HG02943 (cell line): Measurements from ENCODE around the gene SON.

Experiments used
- ATAC-seq: cut with Tn5 transposase; IDR thresholded peaks from one replicate; pipeline ENCODE4 v1.9.1; 2021; ENCODE audit warnings: mild to moderate bottlenecking, low read depth, moderate library complexity; ENCODE audit not compliant: unreplicated experiment

Gene SON

DNA sequence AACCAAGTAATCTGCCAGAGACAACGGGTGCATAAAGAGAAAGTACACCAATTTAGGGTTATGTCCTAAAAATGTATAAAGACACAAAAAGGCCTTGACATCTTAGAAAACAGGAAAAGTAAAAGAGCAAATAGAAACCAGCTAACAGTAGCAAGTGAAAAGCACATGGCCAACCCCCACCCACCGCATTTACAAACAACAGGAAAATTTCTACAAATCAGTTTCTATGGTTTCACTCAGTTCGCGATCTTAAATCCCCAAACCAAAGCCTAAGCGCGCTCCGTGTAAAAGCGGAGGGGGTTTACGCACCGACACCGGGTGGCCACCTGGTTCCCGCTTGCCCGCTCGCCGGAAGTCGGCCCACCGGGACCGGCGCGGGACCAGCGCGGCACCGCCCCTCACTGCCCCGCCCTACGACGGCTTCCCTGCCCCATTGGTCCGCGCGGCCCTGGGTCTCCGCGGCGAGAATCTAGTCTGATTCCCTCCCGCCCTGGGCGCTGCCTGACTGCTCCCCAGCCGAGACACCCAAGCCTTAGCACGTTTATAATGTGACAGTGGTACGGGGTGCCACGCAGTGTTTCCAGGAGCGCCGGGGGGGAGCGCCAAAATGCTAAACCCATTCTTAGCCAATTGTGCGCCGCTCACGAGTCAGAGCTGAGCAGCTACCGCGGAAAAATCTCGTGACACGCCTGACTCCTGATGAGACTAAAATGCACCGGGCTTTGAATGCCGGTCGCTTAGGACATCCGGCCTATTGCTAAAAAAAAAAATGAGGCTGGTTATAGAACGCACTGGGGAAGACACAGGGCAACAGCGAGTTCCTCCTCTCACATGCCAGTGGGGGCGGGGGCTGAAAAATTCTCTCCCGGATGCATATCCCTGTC is 840 bp upstream of the SON start, which contains the start of gene GART:
GART (minus strand) TSS at position 362 of the 884 bp plus-strand sequence. CDS start 2,802 bp downstream, outside the sequence.
- peak; percentile 45 for ATAC-seq

DNA sequence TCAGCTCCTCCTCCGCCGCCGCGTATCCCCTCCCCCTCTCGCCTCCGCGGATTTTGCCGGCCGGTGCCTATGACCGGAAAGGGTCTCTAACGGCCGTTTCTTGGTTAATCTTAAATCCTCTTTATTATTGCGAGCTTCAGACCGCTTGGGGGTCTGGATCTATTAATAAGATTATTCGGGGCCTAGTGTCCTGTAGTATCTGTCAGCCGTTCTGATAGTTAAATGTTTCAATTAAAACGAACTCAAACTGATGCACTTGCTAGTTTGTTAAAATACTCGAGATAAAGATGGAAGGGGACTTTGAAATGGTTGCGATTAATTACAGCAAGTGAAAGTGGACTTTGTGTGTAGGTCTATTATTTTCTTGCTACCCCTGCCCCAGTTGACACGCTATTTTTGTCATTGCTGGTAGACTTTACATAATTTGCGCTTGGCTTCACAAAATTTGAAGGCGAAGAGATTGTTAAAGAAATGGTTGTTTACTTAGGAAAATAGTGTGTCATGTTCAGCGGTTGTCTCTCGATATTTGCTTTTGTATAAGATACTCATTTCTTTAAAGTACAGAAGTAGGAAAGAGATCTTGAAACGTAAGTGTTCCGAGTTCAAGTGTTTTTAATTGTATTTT is 779 bp downstream of the SON start:
- ATAC-seq: no peak

DNA sequence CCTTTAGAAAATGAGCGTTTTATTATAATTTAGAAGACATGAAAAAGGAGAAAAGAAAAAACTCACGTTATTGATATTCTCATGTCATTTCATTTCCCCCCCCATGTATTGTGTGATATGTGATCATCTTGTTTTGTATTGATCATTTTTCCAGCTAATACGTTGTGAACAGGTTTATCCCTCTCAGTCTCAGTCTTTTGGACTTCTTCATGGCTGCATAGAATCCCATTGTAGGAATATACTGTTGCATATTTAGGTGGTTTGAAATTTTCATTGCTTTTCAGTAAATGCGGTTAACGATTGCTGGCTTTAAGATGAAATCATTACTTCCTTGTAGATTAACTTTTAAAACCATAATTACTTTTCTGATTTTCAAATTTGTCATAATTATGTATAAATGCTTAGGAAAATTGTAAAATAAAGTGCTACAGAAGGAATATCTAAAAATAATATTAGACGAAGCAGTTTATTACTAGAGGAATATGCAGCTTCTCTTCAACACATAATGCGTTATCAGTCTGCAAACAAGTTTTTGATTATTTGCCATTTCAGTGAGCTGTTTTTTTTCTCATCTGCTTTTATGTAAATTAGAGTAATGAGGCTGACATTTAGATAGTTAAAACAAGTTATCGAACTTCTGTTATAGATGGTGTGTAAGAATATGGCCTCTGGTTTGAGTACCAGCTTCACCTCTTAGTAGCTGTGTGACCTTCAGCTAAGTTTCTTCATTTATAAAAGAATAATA is 1.8 kb downstream of the SON start:
- no peak for ATAC-seq

DNA sequence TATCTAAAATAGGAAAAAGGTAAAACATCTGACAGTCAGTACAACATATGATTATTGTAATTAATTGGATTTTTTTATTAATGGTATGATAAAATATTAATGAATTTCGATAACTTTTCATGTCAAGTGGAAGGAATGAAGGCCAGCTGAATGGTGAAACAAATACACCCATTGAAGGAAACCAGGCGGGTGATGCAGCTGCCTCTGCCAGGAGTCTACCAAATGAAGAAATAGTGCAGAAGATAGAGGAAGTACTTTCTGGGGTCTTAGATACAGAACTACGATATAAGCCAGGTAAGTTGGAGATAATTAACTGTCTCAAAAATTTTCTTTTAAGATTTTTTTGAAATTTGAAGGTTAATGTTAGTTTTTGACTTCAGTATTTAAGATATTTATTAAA is 3.2 kb downstream of the SON start:
- ATAC-seq: no peak

DNA sequence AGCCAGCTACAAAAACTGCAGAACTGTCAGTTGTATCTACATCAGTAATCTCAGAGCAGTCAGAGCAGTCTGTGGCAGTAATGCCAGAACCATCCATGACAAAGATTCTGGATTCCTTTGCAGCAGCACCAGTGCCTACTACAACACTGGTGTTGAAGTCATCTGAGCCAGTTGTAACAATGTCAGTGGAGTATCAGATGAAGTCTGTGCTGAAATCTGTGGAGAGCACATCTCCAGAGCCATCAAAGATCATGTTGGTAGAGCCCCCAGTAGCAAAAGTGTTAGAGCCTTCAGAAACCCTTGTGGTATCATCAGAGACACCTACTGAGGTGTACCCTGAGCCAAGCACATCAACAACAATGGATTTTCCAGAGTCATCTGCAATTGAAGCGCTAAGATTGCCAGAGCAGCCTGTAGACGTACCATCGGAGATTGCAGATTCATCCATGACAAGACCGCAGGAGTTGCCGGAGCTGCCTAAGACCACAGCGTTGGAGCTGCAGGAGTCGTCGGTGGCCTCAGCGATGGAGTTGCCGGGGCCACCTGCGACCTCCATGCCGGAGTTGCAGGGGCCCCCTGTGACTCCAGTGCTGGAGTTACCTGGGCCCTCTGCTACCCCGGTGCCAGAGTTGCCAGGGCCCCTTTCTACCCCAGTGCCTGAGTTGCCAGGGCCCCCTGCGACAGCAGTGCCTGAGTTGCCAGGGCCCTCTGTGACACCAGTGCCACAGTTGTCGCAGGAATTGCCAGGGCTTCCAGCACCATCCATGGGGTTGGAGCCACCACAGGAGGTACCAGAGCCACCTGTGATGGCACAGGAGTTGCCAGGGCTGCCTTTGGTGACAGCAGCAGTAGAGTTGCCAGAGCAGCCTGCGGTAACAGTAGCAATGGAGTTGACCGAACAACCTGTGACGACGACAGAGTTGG is 7.3 kb downstream of the SON start:
- no peak for ATAC-seq

DNA sequence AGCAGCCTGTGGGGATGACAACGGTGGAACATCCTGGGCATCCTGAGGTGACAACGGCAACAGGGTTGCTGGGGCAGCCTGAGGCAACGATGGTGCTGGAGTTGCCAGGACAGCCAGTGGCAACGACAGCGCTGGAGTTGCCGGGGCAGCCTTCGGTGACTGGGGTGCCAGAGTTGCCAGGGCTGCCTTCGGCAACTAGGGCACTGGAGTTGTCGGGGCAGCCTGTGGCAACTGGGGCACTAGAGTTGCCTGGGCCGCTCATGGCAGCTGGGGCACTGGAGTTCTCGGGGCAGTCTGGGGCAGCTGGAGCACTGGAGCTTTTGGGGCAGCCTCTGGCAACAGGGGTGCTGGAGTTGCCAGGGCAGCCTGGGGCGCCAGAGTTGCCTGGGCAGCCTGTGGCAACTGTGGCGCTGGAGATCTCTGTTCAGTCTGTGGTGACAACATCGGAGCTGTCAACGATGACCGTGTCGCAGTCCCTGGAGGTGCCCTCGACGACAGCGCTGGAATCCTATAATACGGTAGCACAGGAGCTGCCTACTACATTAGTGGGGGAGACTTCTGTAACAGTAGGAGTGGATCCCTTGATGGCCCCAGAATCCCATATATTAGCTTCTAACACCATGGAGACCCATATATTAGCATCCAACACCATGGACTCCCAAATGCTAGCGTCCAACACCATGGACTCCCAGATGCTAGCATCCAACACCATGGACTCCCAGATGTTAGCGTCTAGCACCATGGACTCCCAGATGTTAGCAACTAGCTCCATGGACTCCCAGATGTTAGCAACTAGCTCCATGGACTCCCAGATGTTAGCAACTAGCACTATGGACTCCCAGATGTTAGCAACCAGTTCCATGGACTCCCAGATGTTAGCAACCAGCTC is 8.2 kb downstream of the SON start:
- no peak for ATAC-seq

DNA sequence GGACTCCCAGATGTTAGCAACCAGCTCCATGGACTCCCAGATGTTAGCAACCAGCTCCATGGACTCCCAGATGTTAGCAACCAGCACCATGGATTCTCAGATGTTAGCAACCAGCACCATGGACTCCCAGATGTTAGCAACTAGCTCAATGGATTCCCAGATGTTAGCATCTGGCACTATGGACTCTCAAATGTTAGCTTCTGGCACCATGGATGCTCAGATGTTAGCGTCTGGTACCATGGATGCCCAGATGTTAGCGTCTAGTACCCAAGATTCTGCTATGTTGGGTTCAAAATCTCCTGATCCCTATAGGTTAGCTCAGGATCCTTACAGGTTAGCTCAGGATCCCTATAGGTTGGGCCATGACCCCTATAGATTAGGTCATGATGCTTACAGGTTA is 8.8 kb downstream of the SON start:
- ATAC-seq: no peak

DNA sequence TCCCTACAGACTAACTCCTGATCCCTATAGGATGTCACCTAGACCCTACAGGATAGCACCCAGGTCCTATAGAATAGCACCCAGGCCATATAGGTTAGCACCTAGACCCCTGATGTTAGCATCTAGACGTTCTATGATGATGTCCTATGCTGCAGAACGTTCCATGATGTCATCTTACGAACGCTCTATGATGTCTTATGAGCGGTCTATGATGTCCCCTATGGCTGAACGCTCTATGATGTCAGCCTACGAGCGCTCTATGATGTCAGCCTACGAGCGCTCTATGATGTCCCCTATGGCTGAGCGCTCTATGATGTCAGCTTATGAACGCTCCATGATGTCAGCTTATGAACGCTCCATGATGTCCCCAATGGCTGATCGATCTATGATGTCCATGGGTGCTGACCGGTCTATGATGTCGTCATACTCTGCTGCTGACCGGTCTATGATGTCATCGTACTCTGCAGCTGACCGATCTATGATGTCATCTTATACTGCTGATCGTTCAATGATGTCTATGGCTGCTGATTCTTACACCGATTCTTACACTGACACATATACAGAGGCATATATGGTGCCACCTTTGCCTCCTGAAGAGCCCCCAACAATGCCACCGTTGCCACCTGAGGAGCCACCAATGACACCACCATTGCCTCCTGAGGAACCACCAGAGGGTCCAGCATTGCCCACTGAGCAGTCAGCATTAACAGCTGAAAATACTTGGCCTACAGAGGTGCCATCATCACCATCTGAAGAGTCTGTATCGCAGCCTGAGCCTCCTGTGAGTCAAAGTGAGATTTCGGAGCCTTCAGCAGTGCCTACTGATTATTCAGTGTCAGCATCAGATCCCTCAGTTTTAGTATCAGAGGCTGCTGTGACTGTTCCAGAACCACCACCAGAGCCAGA is 9.5 kb downstream of the SON start:
- no peak for ATAC-seq

DNA sequence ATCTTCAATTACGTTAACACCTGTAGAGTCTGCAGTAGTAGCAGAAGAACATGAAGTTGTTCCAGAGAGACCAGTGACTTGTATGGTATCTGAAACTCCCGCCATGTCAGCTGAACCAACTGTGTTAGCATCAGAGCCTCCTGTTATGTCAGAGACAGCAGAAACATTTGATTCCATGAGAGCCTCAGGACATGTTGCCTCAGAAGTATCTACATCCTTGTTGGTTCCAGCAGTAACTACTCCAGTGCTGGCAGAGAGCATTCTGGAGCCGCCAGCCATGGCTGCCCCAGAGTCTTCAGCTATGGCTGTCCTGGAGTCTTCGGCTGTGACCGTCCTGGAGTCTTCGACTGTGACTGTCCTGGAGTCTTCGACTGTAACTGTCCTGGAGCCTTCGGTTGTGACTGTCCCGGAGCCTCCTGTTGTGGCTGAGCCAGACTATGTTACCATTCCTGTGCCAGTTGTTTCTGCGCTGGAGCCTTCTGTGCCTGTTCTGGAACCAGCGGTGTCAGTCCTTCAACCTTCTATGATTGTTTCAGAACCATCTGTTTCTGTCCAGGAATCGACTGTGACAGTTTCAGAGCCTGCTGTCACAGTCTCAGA is 10.3 kb downstream of the SON start:
- ATAC-seq: no peak

DNA sequence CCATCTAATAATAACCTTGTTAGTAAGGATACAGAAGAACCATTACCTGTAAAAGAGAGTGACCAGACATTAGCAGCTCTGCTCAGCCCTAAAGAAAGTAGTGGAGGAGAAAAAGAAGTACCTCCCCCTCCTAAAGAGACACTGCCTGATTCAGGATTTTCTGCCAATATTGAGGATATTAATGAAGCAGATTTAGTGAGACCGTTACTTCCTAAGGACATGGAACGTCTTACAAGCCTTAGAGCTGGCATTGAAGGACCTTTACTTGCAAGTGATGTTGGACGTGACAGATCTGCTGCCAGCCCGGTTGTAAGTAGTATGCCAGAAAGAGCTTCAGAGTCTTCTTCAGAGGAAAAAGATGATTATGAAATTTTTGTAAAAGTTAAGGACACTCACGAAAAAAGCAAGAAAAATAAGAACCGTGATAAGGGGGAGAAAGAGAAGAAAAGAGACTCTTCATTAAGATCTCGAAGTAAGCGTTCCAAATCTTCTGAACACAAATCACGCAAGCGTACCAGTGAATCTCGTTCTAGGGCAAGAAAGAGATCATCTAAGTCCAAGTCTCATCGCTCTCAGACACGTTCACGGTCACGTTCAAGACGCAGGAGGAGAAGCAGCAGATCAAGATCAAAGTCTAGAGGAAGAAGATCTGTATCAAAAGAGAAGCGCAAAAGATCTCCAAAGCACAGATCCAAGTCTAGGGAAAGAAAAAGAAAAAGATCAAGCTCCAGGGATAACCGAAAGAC is 11.6 kb downstream of the SON start:
- no peak for ATAC-seq

DNA sequence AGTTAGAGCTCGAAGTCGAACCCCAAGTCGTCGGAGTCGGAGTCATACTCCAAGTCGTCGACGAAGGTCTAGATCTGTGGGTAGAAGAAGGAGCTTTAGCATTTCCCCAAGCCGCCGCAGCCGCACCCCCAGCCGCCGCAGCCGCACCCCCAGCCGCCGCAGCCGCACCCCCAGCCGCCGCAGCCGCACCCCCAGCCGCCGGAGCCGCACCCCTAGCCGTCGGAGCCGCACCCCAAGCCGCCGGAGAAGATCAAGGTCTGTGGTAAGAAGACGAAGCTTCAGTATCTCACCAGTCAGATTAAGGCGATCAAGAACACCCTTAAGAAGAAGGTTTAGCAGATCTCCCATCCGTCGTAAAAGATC is 12.1 kb downstream of the SON start:
- ATAC-seq: no peak

DNA sequence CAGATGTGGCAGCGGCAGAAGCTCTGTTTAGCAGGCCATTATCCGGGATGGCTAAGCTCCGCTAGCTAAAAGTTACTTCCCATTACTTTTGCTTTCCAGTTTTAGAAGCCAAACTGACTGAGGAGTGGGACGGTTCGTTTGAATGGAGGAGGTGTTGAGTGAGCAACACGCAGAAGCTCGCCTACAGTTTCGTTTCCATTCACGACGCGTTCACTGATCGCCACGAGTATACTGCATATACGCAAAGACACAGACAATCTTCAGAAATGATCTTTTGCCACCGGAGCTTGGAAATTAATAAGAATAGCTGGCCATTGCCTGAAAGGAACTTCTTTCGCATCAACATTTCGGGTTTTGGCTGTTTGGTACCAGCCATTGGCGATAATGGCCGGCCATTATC is 14.6 kb downstream of the SON start:
- no peak for ATAC-seq

DNA sequence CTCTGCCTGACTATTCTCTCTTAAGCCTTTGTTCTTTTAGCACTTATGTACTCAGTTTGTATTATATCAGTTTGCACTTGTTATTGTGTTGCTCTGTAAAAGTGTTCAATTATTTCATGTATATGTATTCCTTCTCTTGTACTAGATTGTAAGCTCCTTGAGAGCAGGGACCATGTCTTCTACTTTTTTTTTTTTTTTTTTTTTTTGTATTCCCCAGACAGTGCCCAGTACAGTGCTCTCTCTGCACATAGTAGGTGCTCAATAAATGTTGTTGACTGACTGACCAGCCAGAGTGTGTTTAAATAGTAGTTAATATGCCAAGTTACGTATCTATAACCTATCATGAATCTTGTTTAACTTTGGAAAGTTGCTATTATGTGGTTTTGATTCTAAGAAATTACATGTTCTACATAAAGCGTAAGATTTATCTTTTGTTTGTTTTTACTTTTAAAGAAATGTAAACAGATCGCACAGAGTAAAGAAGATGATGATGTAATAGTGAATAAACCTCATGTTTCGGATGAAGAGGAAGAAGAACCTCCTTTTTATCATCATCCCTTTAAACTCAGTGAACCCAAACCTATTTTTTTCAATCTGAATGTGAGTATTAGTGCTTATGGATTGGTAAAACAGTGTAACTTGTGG is 16.1 kb downstream of the SON start:
- no peak for ATAC-seq

DNA sequence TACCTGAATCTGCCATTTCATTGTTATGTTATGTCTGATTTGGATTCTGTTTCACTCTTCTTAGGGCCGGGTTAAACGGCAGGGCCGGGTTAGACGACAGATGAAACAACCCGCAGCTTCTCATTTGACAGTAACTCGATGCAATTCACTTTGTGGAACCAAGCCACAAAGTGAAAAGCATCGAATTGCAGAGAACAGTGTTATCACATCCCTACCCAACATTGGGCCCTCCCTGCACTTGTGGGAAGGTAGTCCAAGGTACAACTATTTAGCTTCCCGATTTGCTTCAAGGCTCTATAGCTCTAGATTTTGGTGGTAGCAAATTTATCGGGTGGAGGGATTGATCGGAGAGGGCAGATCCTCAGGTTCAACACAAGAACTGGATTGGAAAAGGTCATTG is 17.0 kb downstream of the SON start:
- ATAC-seq: no peak

DNA sequence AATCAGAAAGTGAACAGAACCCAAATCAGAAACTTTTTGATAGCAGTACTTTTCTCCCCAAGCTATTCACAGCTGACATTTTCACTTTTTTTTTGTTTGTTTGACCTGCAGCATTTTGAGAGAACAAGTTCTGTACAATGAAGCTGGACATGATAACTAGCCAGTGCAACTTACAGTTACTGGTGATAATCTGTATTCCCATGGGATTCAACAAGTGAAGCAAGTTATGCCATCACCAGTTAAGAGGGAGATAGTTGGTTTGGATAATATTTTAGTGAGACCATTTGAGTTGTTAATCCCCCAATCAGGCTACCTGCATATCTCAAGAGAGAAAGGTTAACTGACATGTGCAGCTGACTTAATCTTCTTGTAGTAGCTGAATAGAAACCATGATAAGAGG is 18.1 kb downstream of the SON start:
- no peak for ATAC-seq

DNA sequence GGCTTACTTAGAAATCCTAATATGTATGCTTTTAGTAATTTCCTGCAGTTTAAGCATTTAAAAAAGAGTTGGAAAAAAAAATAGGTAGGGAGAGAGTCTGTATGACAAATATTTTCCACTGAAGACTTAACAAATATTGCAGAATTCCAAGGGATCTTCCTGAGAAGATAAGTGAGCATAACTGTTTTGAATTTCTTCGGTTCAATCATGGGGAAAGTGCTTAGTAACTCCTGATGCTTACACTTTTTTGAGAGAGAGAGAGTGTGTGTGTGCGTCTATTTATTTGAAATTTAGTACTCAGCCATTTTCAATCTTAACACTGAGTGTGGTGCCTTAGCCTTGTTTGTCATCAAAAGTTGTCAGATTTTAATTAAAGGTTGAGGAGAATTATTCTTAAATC is 18.5 kb downstream of the SON start:
- ATAC-seq: no peak

DNA sequence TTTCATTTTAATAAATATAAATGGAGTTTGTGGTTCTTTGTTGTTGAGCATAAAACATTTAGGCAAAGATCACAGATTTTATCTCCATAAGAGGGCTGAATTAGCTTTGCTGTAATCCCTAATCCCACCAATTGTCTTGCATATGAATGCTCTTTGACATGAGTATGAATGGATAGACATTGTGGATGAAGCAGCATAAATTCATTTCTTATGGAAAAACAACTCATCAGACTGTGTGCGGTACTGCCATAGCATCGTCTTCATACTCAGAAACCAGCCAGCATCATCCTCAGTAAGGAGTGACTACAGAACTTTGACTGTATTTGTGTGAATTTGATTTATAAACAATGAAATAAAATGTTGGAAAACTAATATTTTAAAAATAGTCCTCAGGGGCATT is 19.6 kb downstream of the SON start:
- ATAC-seq: no peak
